K562 (cell line): ENCODE measurements around the gene PCBP3. TPM values are rescaled to one million over a fixed set of nuclear protein-coding genes. Genes with fewer than 3 reads are reported as not detected.

ENCODE experiments used
- ATAC-seq: fragments of 200-7000 bp; cut with Tn5 transposase; 3 replicates; pipeline ENCODE4 v1.9.1; 2020; ENCODE audit warnings: moderate library complexity
- BruUV-seq: library from RNA; stranded (reverse); fragments of 400-500 nt; replicated peaks from 2 replicates; lab custom pipeline; 2021; lab: Mats Ljungman, UMichigan
- CTCF ChIA-PET: fragments of 300-600 bp; formaldehyde crosslinking; extraction: SDS; loops from one replicate; lab custom pipeline; 2021; ENCODE audit warnings: low intra/inter-chr PET ratio; lab: Yijun Ruan, JAX
- POLR2A ChIA-PET: fragments of 300-600, 350-650 bp; sonication (Branson Sonifier 250); formaldehyde crosslinking; extraction: SDS; loops from one replicate; lab custom pipeline; 2021; ENCODE audit warnings: antibody characterized with exemption, inconsistent platforms; lab: Yijun Ruan, JAX
- DNase-seq, 4 experiments: peaks; one replicate each; pipeline versions ENCODE4 v3.0.0 to v3.0.0-alpha.2; 2011 to 2018; ENCODE audit warnings: low spot score in 3 of 4, mixed read lengths in 3 of 4; ENCODE audit errors: extremely low read depth in 1 of 4
- FAIRE-seq: peaks from 2 replicates; lab custom pipeline; 2011; peaks lifted over from hg19 to GRCh38; lab: Jason Lieb, UNC
- H2AFZ ChIP-seq: 2 replicates; pipeline ENCODE4 v1.6.0; 2011; ENCODE audit warnings: low read depth, low read length, control low read depth, inconsistent platforms
- H3K27ac ChIP-seq: fragments of 200-600 bp; 3 replicates; pipeline ENCODE4 v1.8.0; 2011; ENCODE audit warnings: low read depth, mild to moderate bottlenecking, control low read depth, inconsistent platforms, low read length, moderate library complexity, mixed read lengths; ENCODE audit errors: extremely low read depth
- H3K27me3 ChIP-seq, 2 experiments: fragments of 300-600 bp in 1 of 2; 2 replicates in 1 of 2; 3 replicates in 1 of 2; pipeline versions ENCODE4 v1.6.0 to v1.8.0; 2011; ENCODE audit warnings: inconsistent platforms in 2 of 2, low read length in 2 of 2, mild to moderate bottlenecking in 1 of 2, mixed read lengths in 1 of 2, moderate library complexity in 1 of 2; ENCODE audit not compliant: control insufficient read depth in 2 of 2, insufficient read depth in 2 of 2
- H3K36me3 ChIP-seq: fragments of 300-600 bp; 3 replicates; pipeline ENCODE4 v1.8.0; 2011; ENCODE audit warnings: mild to moderate bottlenecking, low read length, inconsistent platforms; ENCODE audit not compliant: control insufficient read depth, insufficient read depth
- H3K4me1 ChIP-seq, 2 experiments: fragments of 200-600 bp in 1 of 2; replicated peaks in 1 of 2; 2 replicates in 1 of 2; 3 replicates in 1 of 2; pipeline versions ENCODE4 v1.5.1 to v1.8.0; 2011; ENCODE audit warnings: inconsistent platforms in 2 of 2, low read length in 2 of 2, mild to moderate bottlenecking in 1 of 2, mixed read lengths in 1 of 2, moderate library complexity in 1 of 2; ENCODE audit not compliant: control insufficient read depth in 2 of 2, insufficient read depth in 2 of 2
- H3K4me2 ChIP-seq: 2 replicates; pipeline ENCODE4 v1.6.1; 2011; ENCODE audit warnings: low read length, control low read depth, inconsistent platforms, mixed read lengths; ENCODE audit not compliant: insufficient read depth
- H3K4me3 ChIP-seq: fragments of 200-600 bp; sonication (generic), shearing (Covaris generic); 2 replicates; pipeline ENCODE4 v1.5.1; 2016; ENCODE audit warnings: control low read depth, inconsistent platforms
- H3K79me2 ChIP-seq: fragments of 200-600 bp; 3 replicates; pipeline ENCODE4 v1.8.0; 2011; ENCODE audit warnings: low read length, inconsistent platforms; ENCODE audit not compliant: control insufficient read depth, insufficient read depth
- H3K9ac ChIP-seq, 2 experiments: 2 replicates each; pipeline versions ENCODE4 v1.6.0 to v1.6.1; 2011; ENCODE audit warnings: low read depth in 2 of 2, low read length in 2 of 2, control low read depth in 1 of 2, inconsistent platforms in 1 of 2, mild to moderate bottlenecking in 1 of 2, mixed read lengths in 1 of 2; ENCODE audit not compliant: insufficient read depth in 1 of 2
- H3K9me1 ChIP-seq: one replicate; pipeline ENCODE4 v1.6.0; 2011; ENCODE audit warnings: inconsistent platforms, mild to moderate bottlenecking, low read length, moderate library complexity; ENCODE audit not compliant: control insufficient read depth, insufficient read depth
- H3K9me3 ChIP-seq: replicated peaks from 2 replicates; pipeline ENCODE4 v1.5.1; 2011; ENCODE audit warnings: low read depth, low read length, inconsistent platforms; ENCODE audit not compliant: control insufficient read depth, insufficient read depth
- H4K20me1 ChIP-seq: replicated peaks from 2 replicates; pipeline ENCODE4 v1.6.1; 2011; ENCODE audit warnings: low read length, inconsistent platforms, mixed read lengths; ENCODE audit not compliant: control insufficient read depth, insufficient read depth
- CBX5 ChIP-seq: IDR thresholded peaks from 2 replicates; pipeline ENCODE4 v1.6.1; 2014; ENCODE audit warnings: low read depth, borderline replicate concordance
- GABPA ChIP-seq: fragments of 200-800 bp; sonication (Bioruptor generic); conservative IDR thresholded peaks from 2 replicates; pipeline ENCODE4 v1.6.1; 2016; ENCODE audit warnings: low read depth, missing genetic modification characterization, missing compliant biosample characterization
- MAFF ChIP-seq: IDR thresholded peaks from 2 replicates; pipeline ENCODE4 v1.6.1; 2012; ENCODE audit warnings: low read length, improper control_type of control experiment
- MYC ChIP-seq, 2 experiments: fragments of 250-450 bp in 1 of 2; sonication (Bioruptor Pico) in 1 of 2; IDR thresholded peaks; 2 replicates each; pipeline versions ENCODE4 v1.5.1 to v1.6.1; 2012 to 2021; ENCODE audit warnings: low read depth in 2 of 2, borderline replicate concordance in 1 of 2, improper control_type of control experiment in 1 of 2, low read length in 1 of 2, mild to moderate bottlenecking in 1 of 2, moderate library complexity in 1 of 2
- POLR2A ChIP-seq: fragments of 450-650 bp; conservative IDR thresholded peaks from 2 replicates; pipeline ENCODE4 v1.6.1; 2016
- POLR2AphosphoS5 ChIP-seq: IDR thresholded peaks from 2 replicates; pipeline ENCODE4 v1.6.1; 2011; ENCODE audit warnings: mild to moderate bottlenecking, low read depth, low read length, moderate library complexity; ENCODE audit not compliant: control insufficient read depth, insufficient read depth
- POU5F1 ChIP-seq: fragments of 150-350 bp; IDR thresholded peaks from 2 replicates; pipeline ENCODE4 v1.6.1; 2014; ENCODE audit warnings: borderline replicate concordance, low read length, low read depth, mild to moderate bottlenecking; ENCODE audit not compliant: partially characterized antibody
- RFX1 ChIP-seq: fragments of 450-650 bp; IDR thresholded peaks from 2 replicates; pipeline ENCODE4 v1.6.1; 2016; ENCODE audit warnings: mild to moderate bottlenecking, moderate library complexity
- SAFB2 ChIP-seq: fragments of 200-400 bp; formaldehyde crosslinking; IDR thresholded peaks from 2 replicates; pipeline ENCODE4 v1.6.1; 2018; ENCODE audit warnings: borderline replicate concordance, low read length, low read depth, moderate library complexity; ENCODE audit not compliant: severe bottlenecking
- SRSF3 ChIP-seq: fragments of 200-400 bp; formaldehyde crosslinking; IDR thresholded peaks from 2 replicates; pipeline ENCODE4 v1.6.1; 2016; ENCODE audit warnings: mild to moderate bottlenecking, low read length, moderate library complexity; ENCODE audit not compliant: insufficient read depth
- THAP12 ChIP-seq: fragments of 250-450 bp; sonication (Bioruptor Pico); IDR thresholded peaks from 2 replicates; pipeline ENCODE4 v1.9.0; 2021; ENCODE audit warnings: mild to moderate bottlenecking, inconsistent platforms
- ZHX1 ChIP-seq: fragments of 150-350 bp; conservative IDR thresholded peaks from 2 replicates; pipeline ENCODE4 v1.6.1; 2014; ENCODE audit warnings: low read length
- ZNF436 ChIP-seq: fragments of 250-450, 450-650 bp; sonication (Bioruptor Pico); formaldehyde crosslinking; IDR thresholded peaks from 2 replicates; pipeline ENCODE4 v1.7.0; 2020; ENCODE audit warnings: mild to moderate bottlenecking
- ZNF512 ChIP-seq: IDR thresholded peaks from 2 replicates; pipeline ENCODE4 v1.6.1; 2016; ENCODE audit warnings: missing genetic modification characterization, missing compliant biosample characterization
- ZNF655 ChIP-seq: fragments of 250-450 bp; sonication (Bioruptor Pico); IDR thresholded peaks from 2 replicates; pipeline ENCODE4 v1.5.0; 2021
- WGBS: fragments of 100-300 bp; shearing (Covaris generic); methylation state at CpG from one replicate; pipeline ENCODE4 v1.1.6; 2016; ENCODE audit warnings: low coverage, mixed read lengths; ENCODE audit not compliant: insufficient coverage; ENCODE audit errors: missing lambda C conversion rate; 5-methylcytosine and 5-hydroxymethylcytosine counted together
- in situ Hi-C: fragments of 300-500 bp; cut with MboI; formaldehyde crosslinking; loops from 4 replicates; pipeline ENCODE4 v1.15.0; 2018; ENCODE audit warnings: inconsistent platforms, mixed read lengths
- intact Hi-C: fragments of 100-400 bp; cut with micrococcal nuclease; formaldehyde crosslinking; loops from 2 replicates; pipeline ENCODE4 v1.14.2; 2022
- polyA plus RNA-seq, 8 experiments: library from polyadenylated mRNA; depleted of rRNA in 4 of 8; stranded (reverse) in 5 of 8; unstranded in 3 of 8; fragments of >200 nt; fragmentation: Nextera tagmentation in 2 of 8; fragmentation: Illumina TruSeq in 1 of 8; extraction: Ambion mirVana in 2 of 8; extraction: Trizol in 1 of 8; gene quantifications; 2 replicates each; pipeline versions ENCODE4 v1.2.1 to v1.2.3, GENCODE V29; 2011 to 2014; ENCODE audit warnings: inconsistent platforms in 1 of 8, missing spikeins in 1 of 8
- total RNA-seq, 7 experiments: library from RNA; depleted of rRNA in 6 of 7; stranded (reverse); fragments of >200 nt in 6 of 7; fragmentation: Illumina TruSeq in 2 of 7; extraction: Trizol in 2 of 7; gene quantifications; 2 replicates each; pipeline versions ENCODE4 v1.2.1 to v1.2.3, GENCODE V29; 2011 to 2021; ENCODE audit warnings: low replicate concordance in 1 of 7

The PCBP3 gene
- total and polyA plus RNA-seq, 9 of the 15 experiments (the other 6 are each of a cell fraction or from before 2014, with no cell fraction given), result 0.18 TPM; not detected in 8

GRCh38 chr21:45749974-45750373 lies 106.4 kb downstream of the PCBP3 start:
- intact Hi-C loops (no loop called here), in situ Hi-C loops (no loop called here)
- CTCF ChIA-PET, result no interaction called here
- no peak overlapping the region for H3K4me2 ChIP-seq
- no peak for ATAC-seq
- no peak for TF ChIP-seq POLR2AphosphoS5
- no peak for TF ChIP-seq RFX1
- no peak for TF ChIP-seq SRSF3
- no peak for TF ChIP-seq POLR2A
- no peak for TF ChIP-seq POU5F1
- TF ChIP-seq ZNF512 (tag), result no peak
- TF ChIP-seq ZHX1, result no peak
- no peak for TF ChIP-seq THAP12 (CRISPR knock-in tag)
- no peak for TF ChIP-seq ZNF655
- TF ChIP-seq ZNF436, result no peak
- TF ChIP-seq MAFF, result no peak
- no peak for TF ChIP-seq MYC (IDR thresholded peaks at IDR 0.05; ENCODE audit: low read depth, low read length)
- TF ChIP-seq MYC (CRISPR knock-in tag; IDR thresholded peaks at IDR 0.05; ENCODE audit: borderline replicate concordance, low read depth), result no peak
- no peak for TF ChIP-seq SAFB2
- TF ChIP-seq CBX5, result no peak
- no peak for TF ChIP-seq GABPA (tag)
- H3K36me3 ChIP-seq, result no peaks in the 10 kb centered on the region
- 0% methylated on average over 15 of the region's 15 CpGs for WGBS
- no peak overlapping the region for H3K9ac ChIP-seq
- H3K79me2 ChIP-seq, result no peaks in the 10 kb centered on the region
- no peaks in the 10 kb centered on the region for H4K20me1 ChIP-seq
- no peak overlapping the region for H2AFZ ChIP-seq
- H3K4me3 ChIP-seq, result no peak overlapping the region
- no peak overlapping the region for H3K27ac ChIP-seq
- no peak for DNase-seq
- no TSS peak for BruUV-seq
- H3K9me3 ChIP-seq, result no peaks in the 10 kb centered on the region; the same call in 1 of the 2 replicates
- H3K27me3 ChIP-seq, result peaks cover 0 to 9% of the 10 kb centered on the region in 2 experiments; a peak in 3 of 5 replicates
- H3K9me1 ChIP-seq, result no peaks in the 10 kb centered on the region
- H3K4me1 ChIP-seq, result no peaks in the 10 kb centered on the region
- POLR2A ChIA-PET, result no interaction called here
- FAIRE-seq, result no peak
